Kidney (tissue), 14 donors: ENCODE results near the gene HCK. TPM values are rescaled to one million over a fixed set of nuclear protein-coding genes. Genes with fewer than 3 reads are reported as not detected.

Experiments
- DNase-seq, 5 donors: peaks; one replicate each; pipeline ENCODE4 v3.0.0-alpha.2; 2013 to 2020
- FAIRE-seq: peaks from 2 replicates; lab custom pipeline; 2012; peaks lifted over from hg19 to GRCh38; lab: Jason Lieb, UNC
- H3K27ac ChIP-seq, 2 donors: one replicate each; pipeline ENCODE4 v1.7.0; 2013; ENCODE audit warnings: low read depth in 2 of 2, low read length in 2 of 2, inconsistent platforms in 1 of 2
- H3K27me3 ChIP-seq: one replicate; pipeline ENCODE4 v1.7.1; 2013; ENCODE audit warnings: low read length, inconsistent platforms; ENCODE audit not compliant: control insufficient read depth, insufficient read depth
- H3K36me3 ChIP-seq, 3 donors: one replicate each; pipeline versions ENCODE4 v1.7.0 to v1.7.1; 2013; ENCODE audit warnings: low read length in 3 of 3, control low read depth in 1 of 3, inconsistent platforms in 1 of 3; ENCODE audit not compliant: insufficient read depth in 3 of 3, control insufficient read depth in 2 of 3
- H3K4me1 ChIP-seq, 3 donors: one replicate each; pipeline versions ENCODE4 v1.7.0 to v1.7.1; 2013; ENCODE audit warnings: low read length in 3 of 3, inconsistent platforms in 1 of 3, low read depth in 1 of 3; ENCODE audit not compliant: control insufficient read depth in 2 of 3, insufficient read depth in 2 of 3
- H3K4me3 ChIP-seq, 3 donors: one replicate each; pipeline versions ENCODE4 v1.7.0 to v1.8.1; 2013; ENCODE audit warnings: low read length in 3 of 3, control low read depth in 1 of 3, inconsistent platforms in 1 of 3
- H3K9ac ChIP-seq, 3 donors: one replicate each; pipeline versions ENCODE4 v1.7.0 to v1.7.1; 2013; ENCODE audit warnings: low read length in 3 of 3, control low read depth in 1 of 3, inconsistent platforms in 1 of 3
- H3K9me3 ChIP-seq, 3 donors: one replicate each; pipeline versions ENCODE4 v1.7.0 to v1.7.1; 2013; ENCODE audit warnings: low read length in 3 of 3, control low read depth in 1 of 3, inconsistent platforms in 1 of 3; ENCODE audit not compliant: control insufficient read depth in 2 of 3, insufficient read depth in 1 of 3
- CTCF ChIP-seq: IDR thresholded peaks from 3 replicates; pipeline ENCODE4 v1.5.1; 2012; ENCODE audit warnings: mild to moderate bottlenecking, moderate library complexity, borderline replicate concordance; ENCODE audit not compliant: insufficient read depth; ENCODE audit errors: extremely low read depth
- intact Hi-C: fragments of 100-400 bp; cut with DNase I; formaldehyde crosslinking; loops from one replicate; pipeline ENCODE4 v1.11.1; 2022
- polyA plus RNA-seq: library from polyadenylated mRNA; stranded (reverse); fragments of 350-450 nt; fragmentation: Illumina TruSeq; extraction: RNeasy Lipid Tissue Mini Kit (QIAGEN cat#74804); gene quantifications from one replicate; pipeline ENCODE4 v1.2.3, GENCODE V29; 2014; ENCODE audit warnings: low read depth, low replicate concordance; ENCODE audit not compliant: insufficient read depth
- total RNA-seq: library from RNA; stranded (reverse); fragmentation: NEBNext Ultra II Directional; extraction: Animal tissue kit (Norgen Biotek cat#: 25700); gene quantifications from one replicate; pipeline ENCODE4 v1.2.1, GENCODE V29; 2021
- donor health status: control.
- donor health status: control.
- donor health status: control.
- donor health status: control.
- donor health status: control.
- donor health status: DM: yes; HTN: yes; CAD: no.
- donor health status: Normal renal cell carcinoma (clear cell type).

Gene HCK
- total and polyA plus RNA-seq, 2 donors from 2014 or later: 3.9 to 24.0 TPM

GRCh38 chr20:32006053-32006452 is 46.0 kb upstream of the HCK start:
- intact Hi-C loops: no loop called here
- H3K27ac ChIP-seq: no peak overlapping the region
- H3K4me1 ChIP-seq: no peaks in the 10 kb centered on the region
- H3K27me3 ChIP-seq: no peaks in the 10 kb centered on the region
- H3K9ac ChIP-seq: no peak overlapping the region
- no peaks in the 10 kb centered on the region for H3K36me3 ChIP-seq
- DNase-seq: no peak
- no peak for TF ChIP-seq CTCF
- H3K4me3 ChIP-seq: no peak overlapping the region
- H3K9me3 ChIP-seq: no peaks in the 10 kb centered on the region
- FAIRE-seq: no peak

GRCh38 chr20:32006841-32007786 is 44.9 kb upstream of the HCK start:
- Histone ChIP-seq H3K9ac (no peak overlapping the region), H3K9me3 (no peaks in the 10 kb centered on the region), H3K27me3 (no peaks in the 10 kb centered on the region), H3K4me3 (no peak overlapping the region), H3K27ac (no peak overlapping the region), H3K36me3 (no peaks in the 10 kb centered on the region), H3K4me1 (no peaks in the 10 kb centered on the region)
- FAIRE-seq: no peak
- DNase-seq: no peak
- intact Hi-C loops: no loop called here
- no peak for TF ChIP-seq CTCF

- no peaks in the 10 kb centered on the region for H3K9me3 ChIP-seq
- TF ChIP-seq CTCF: no peak
- peak in 4 of 5 donors; percentile 15 to 78 (median 48) for DNase-seq
- no peak overlapping the region for H3K27ac ChIP-seq
- no peaks in the 10 kb centered on the region for H3K27me3 ChIP-seq
- H3K36me3 ChIP-seq: no peaks in the 10 kb centered on the region
- no peak for FAIRE-seq
- H3K9ac ChIP-seq: no peak overlapping the region
- H3K4me1 ChIP-seq: no peaks in the 10 kb centered on the region
- intact Hi-C loops: no loop called here
- no peak overlapping the region for H3K4me3 ChIP-seq
These were observed 44.0 kb upstream of the HCK start for GRCh38 chr20:32007787-32008616.
